Measurements from ENCODE around the gene CAMTA1.

DNA sequence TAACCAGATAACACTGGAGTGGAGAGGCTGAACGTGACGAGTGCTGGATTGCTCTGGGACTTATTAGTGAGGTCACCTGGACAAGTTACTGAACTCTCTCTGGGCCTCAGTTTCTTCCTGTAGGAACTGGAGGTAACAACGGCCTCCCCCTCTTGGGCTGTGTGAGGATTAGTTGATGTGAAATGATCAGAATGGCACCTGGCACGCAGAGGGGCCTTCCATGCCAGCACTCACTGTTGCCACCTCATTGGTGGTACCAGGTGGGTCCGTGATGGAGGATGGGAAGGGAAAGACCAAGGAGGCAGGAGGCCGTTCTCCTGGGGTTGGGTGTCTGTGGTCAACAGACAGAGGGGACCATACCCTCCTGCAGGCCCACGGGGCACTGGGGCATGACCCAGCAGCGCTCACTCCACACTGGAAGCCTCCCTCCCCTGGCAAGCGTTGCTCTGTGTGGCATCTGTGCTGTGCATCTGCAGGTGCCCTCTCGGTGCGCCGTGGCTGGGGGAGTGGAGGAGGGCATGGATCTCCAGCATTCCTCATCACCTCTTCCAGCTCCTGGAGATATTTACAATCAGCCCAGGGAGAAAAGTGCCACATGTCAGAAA lies 636.3 kb downstream of the CAMTA1 start:
- TF ChIP-seq, protein P1, sequence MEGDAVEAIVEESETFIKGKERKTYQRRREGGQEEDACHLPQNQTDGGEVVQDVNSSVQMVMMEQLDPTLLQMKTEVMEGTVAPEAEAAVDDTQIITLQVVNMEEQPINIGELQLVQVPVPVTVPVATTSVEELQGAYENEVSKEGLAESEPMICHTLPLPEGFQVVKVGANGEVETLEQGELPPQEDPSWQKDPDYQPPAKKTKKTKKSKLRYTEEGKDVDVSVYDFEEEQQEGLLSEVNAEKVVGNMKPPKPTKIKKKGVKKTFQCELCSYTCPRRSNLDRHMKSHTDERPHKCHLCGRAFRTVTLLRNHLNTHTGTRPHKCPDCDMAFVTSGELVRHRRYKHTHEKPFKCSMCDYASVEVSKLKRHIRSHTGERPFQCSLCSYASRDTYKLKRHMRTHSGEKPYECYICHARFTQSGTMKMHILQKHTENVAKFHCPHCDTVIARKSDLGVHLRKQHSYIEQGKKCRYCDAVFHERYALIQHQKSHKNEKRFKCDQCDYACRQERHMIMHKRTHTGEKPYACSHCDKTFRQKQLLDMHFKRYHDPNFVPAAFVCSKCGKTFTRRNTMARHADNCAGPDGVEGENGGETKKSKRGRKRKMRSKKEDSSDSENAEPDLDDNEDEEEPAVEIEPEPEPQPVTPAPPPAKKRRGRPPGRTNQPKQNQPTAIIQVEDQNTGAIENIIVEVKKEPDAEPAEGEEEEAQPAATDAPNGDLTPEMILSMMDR (IDR thresholded peaks at IDR 0.05; ENCODE audit: poor library complexity) = no peak
- no peak for TF ChIP-seq EZH2 (IDR thresholded peaks at IDR 0.05; ENCODE audit: borderline replicate concordance)

All from hepatocyte (in vitro differentiated cells).